Hepatocyte (in vitro differentiated cells): Measurements from ENCODE around the gene ASTN2. TPM values are rescaled to one million over a fixed set of nuclear protein-coding genes. Genes with fewer than 3 reads are reported as not detected.

ENCODE experiments used
- DNase-seq: peaks from one replicate; pipeline ENCODE4 v3.0.0-alpha.2; 2016; ENCODE audit warnings: low spot score
- H2AFZ ChIP-seq: fragments of 200-600 bp; sonication (generic); 2 replicates; pipeline ENCODE4 v1.6.0; 2016; ENCODE audit warnings: antibody characterized with exemption, mild to moderate bottlenecking
- H3K27ac ChIP-seq: fragments of 200-600 bp; sonication (generic); 2 replicates; pipeline ENCODE4 v1.5.1; 2016; ENCODE audit warnings: mild to moderate bottlenecking
- H3K27me3 ChIP-seq: fragments of 200-600 bp; sonication (generic); 2 replicates; pipeline ENCODE4 v1.6.1; 2016
- H3K36me3 ChIP-seq: fragments of 200-600 bp; sonication (generic); replicated peaks from 2 replicates; pipeline ENCODE4 v1.5.1; 2016; ENCODE audit warnings: low read depth; ENCODE audit not compliant: insufficient read depth
- H3K4me1 ChIP-seq: fragments of 200-600 bp; sonication (generic); 2 replicates; pipeline ENCODE4 v1.5.1; 2016; ENCODE audit warnings: mild to moderate bottlenecking, moderate library complexity; ENCODE audit not compliant: insufficient read depth
- H3K4me2 ChIP-seq: fragments of 200-600 bp; sonication (generic); 2 replicates; pipeline ENCODE4 v1.6.0; 2016
- H3K4me3 ChIP-seq: fragments of 200-600 bp; sonication (generic); 2 replicates; pipeline ENCODE4 v1.5.1; 2016; ENCODE audit warnings: mild to moderate bottlenecking
- H3K79me2 ChIP-seq: fragments of 200-600 bp; sonication (generic); 2 replicates; pipeline ENCODE4 v1.6.0; 2017; ENCODE audit warnings: mild to moderate bottlenecking
- H3K9me2 ChIP-seq: fragments of 200-600 bp; sonication (generic); replicated peaks from 2 replicates; pipeline ENCODE4 v1.6.0; 2017; ENCODE audit warnings: mild to moderate bottlenecking; ENCODE audit not compliant: insufficient read depth
- H3K9me3 ChIP-seq: fragments of 200-600 bp; sonication (generic); 2 replicates; pipeline ENCODE4 v1.5.1; 2016; ENCODE audit warnings: low read depth, mild to moderate bottlenecking
- H4K20me1 ChIP-seq: fragments of 200-600 bp; sonication (generic); 2 replicates; pipeline ENCODE4 v1.6.0; 2016; ENCODE audit warnings: mild to moderate bottlenecking; ENCODE audit not compliant: insufficient read depth, poor library complexity, severe bottlenecking
- EZH2 ChIP-seq: fragments of 200-600 bp; sonication (generic); IDR thresholded peaks from 2 replicates; pipeline ENCODE4 v1.6.1; 2016; ENCODE audit warnings: antibody characterized with exemption, mild to moderate bottlenecking, borderline replicate concordance
- EZH2phosphoT487 ChIP-seq: fragments of 200-600 bp; sonication (generic); IDR thresholded peaks from one replicate; pipeline ENCODE4 v1.6.1; 2018; ENCODE audit warnings: antibody characterized with exemption, mild to moderate bottlenecking, low read depth, moderate library complexity; ENCODE audit not compliant: unreplicated experiment, severe bottlenecking
- WGBS: methylation state at CpG from one replicate; pipeline ENCODE4 v1.1.6; 2016; ENCODE audit warnings: low lambda C conversion rate; ENCODE audit errors: missing lambda C conversion rate; 5-methylcytosine and 5-hydroxymethylcytosine counted together
- polyA plus RNA-seq: library from polyadenylated mRNA; unstranded; fragments of >200 nt; fragmentation: Nextera tagmentation; extraction: Ambion mirVana; gene quantifications from 2 replicates; pipeline ENCODE4 v1.2.1, GENCODE V29; 2016
- total RNA-seq: library from RNA; depleted of rRNA; stranded (reverse); fragments of >200 nt; gene quantifications from 2 replicates; pipeline ENCODE4 v1.2.3, GENCODE V29; 2014
- TF ChIP-seq, protein P1 (sequence below): fragments of 200-600 bp; sonication (generic); IDR thresholded peaks from 2 replicates; pipeline ENCODE4 v1.5.1; 2016; ENCODE audit warnings: antibody characterized with exemption, mild to moderate bottlenecking; ENCODE audit not compliant: poor library complexity

ASTN2 gene
- total and polyA plus RNA-seq, 2 experiments from 2014 or later, result 6.4 to 8.4 TPM

DNA sequence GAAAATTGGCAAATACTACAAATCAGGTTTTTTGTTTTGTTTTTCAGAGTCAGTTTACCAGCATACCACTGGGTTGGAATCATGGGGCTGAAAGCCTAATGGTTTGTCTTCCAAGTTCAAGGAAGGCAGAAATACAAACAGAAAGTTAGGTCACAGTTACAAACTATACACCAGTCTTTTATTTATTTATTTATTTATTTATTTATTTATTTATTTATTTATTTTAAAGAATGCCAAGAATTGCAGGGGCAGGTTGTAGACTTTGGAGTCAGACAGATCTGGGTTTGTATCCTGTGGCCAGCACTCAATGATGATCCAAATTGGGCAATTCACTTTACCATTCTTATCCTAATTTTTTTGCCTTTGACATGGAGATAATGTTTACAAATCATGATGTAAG is 353.9 kb downstream of the ASTN2 start:
- Histone ChIP-seq H3K4me1 (no peaks in the 10 kb centered on the region), H4K20me1 (no peaks in the 10 kb centered on the region), H3K9me3 (no peaks in the 10 kb centered on the region), H2AFZ (no peak overlapping the region), H3K9me2 (no peaks in the 10 kb centered on the region), H3K36me3 (no peaks in the 10 kb centered on the region), H3K4me2 (no peak overlapping the region), H3K79me2 (no peaks in the 10 kb centered on the region), H3K4me3 (no peak overlapping the region), H3K27ac (no peak overlapping the region), H3K27me3 (no peaks in the 10 kb centered on the region)
- DNase-seq, result no peak
- TF ChIP-seq, protein P1, sequence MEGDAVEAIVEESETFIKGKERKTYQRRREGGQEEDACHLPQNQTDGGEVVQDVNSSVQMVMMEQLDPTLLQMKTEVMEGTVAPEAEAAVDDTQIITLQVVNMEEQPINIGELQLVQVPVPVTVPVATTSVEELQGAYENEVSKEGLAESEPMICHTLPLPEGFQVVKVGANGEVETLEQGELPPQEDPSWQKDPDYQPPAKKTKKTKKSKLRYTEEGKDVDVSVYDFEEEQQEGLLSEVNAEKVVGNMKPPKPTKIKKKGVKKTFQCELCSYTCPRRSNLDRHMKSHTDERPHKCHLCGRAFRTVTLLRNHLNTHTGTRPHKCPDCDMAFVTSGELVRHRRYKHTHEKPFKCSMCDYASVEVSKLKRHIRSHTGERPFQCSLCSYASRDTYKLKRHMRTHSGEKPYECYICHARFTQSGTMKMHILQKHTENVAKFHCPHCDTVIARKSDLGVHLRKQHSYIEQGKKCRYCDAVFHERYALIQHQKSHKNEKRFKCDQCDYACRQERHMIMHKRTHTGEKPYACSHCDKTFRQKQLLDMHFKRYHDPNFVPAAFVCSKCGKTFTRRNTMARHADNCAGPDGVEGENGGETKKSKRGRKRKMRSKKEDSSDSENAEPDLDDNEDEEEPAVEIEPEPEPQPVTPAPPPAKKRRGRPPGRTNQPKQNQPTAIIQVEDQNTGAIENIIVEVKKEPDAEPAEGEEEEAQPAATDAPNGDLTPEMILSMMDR, result no peak
- TF ChIP-seq EZH2phosphoT487, result no peak
- no peak for TF ChIP-seq EZH2

DNA sequence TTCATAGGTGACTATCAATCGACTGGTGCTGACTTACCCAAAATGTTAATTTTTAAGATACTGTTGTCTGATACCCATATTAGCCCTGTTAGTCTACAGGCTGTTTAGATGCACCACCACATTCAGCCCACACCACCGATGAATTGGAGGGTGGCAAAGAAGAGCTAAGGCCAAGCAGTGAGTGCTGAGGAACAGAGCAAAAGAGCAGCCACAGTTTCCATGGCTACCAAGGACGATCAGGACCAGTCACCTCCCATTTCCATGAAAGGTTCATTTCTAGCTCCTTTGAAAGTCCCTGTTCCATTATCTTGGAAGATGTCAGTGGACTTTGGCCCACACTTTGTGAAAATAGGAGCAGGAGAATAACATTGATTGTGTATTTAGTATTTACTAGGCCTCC is 364.9 kb downstream of the ASTN2 start:
- no peak overlapping the region for H3K27ac ChIP-seq
- no peaks in the 10 kb centered on the region for H4K20me1 ChIP-seq
- 66% methylated on average over 3 of the region's 3 CpGs for WGBS
- no peak overlapping the region for H3K4me2 ChIP-seq
- H3K9me2 ChIP-seq, result no peaks in the 10 kb centered on the region
- TF ChIP-seq, protein P1, result no peak
- TF ChIP-seq EZH2phosphoT487 (no peak), EZH2 (no peak)
- no peak overlapping the region for H2AFZ ChIP-seq
- H3K79me2 ChIP-seq, result no peaks in the 10 kb centered on the region
- H3K27me3 ChIP-seq, result no peaks in the 10 kb centered on the region
- no peak for DNase-seq
- H3K9me3 ChIP-seq, result no peaks in the 10 kb centered on the region
- no peaks in the 10 kb centered on the region for H3K36me3 ChIP-seq
- no peak overlapping the region for H3K4me3 ChIP-seq
- no peaks in the 10 kb centered on the region for H3K4me1 ChIP-seq

DNA sequence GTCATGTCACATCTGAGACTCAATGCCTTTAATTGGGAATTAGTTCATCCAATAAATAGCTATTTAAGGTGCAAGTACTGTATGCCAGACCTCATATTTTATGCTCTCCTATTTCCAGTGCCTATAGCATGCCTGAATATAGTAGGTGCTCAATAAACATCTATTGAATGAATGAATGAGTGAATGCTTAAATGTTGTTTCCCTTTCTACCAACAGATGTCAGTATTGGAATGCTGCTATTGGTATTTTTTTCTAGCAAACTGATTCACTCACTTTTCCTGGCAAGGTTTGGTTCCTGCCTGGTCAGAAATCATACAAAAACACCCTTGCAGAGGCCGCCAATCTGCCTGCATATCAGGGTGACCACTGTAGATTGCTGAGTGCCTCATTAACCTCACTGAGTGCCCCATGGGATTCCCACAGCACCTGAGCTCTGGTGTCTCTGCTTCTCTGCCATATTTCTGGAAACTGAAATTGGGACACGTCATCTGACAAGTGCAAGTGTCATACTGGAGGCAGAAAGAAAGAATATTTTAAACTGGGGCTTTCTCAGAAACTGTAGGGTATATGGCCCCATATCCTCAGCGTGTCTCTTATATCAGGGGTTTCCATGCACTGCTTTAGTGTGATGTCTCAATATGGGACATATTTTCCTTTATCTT is 368.1 kb downstream of the ASTN2 start:
- no peaks in the 10 kb centered on the region for H3K36me3 ChIP-seq
- 96% methylated on average over 3 of the region's 3 CpGs for WGBS

More for the DNA sequence above, 368.1 kb downstream of the ASTN2 start:
- Histone ChIP-seq H3K79me2 (no peaks in the 10 kb centered on the region), H3K9me2 (no peaks in the 10 kb centered on the region), H3K27ac (no peak overlapping the region), H4K20me1 (no peaks in the 10 kb centered on the region), H3K4me1 (no peaks in the 10 kb centered on the region), H3K4me2 (no peak overlapping the region), H3K4me3 (no peak overlapping the region), H2AFZ (no peak overlapping the region), H3K27me3 (no peaks in the 10 kb centered on the region), H3K9me3 (no peaks in the 10 kb centered on the region)
- DNase-seq, result no peak
- TF ChIP-seq EZH2 (no peak), EZH2phosphoT487 (no peak)
- TF ChIP-seq, protein P1, result peak; percentile 18
